GM21529 (cell line): ENCODE data around the gene SCAF4.

Experiments used
- ATAC-seq: cut with Tn5 transposase; IDR thresholded peaks from one replicate; pipeline ENCODE4 v1.9.1; 2021; ENCODE audit not compliant: unreplicated experiment

The SCAF4 gene

DNA sequence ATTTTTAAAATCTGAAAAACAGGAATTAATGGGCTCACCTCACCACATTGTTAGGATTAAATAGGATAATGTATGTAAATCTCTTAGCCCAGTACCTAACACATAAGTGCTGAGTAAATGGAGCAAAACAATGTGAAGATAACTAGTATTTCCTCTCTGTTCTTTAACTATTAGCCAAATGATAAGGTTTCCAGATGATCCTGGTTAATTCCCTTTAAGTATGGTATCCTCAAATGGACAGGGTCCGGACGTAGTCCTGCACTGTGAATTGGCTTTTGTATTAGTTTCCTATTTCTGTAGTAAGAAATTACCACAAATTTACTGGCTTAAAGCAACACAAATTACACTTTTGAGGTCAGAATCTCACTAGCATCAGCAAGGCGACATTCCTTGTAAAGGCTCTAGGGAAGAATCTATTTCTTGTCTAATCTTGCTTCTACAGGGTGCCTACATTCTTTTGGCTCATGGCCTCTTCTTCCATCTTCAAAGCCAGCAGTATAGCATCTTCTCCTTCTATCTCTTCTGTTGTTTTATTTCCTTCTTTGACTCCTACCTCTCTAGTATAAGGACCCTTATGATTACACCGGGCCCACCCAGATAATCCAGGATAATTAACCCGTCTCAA lies 17.1 kb downstream of the SCAF4 start:
- ATAC-seq: no peak

DNA sequence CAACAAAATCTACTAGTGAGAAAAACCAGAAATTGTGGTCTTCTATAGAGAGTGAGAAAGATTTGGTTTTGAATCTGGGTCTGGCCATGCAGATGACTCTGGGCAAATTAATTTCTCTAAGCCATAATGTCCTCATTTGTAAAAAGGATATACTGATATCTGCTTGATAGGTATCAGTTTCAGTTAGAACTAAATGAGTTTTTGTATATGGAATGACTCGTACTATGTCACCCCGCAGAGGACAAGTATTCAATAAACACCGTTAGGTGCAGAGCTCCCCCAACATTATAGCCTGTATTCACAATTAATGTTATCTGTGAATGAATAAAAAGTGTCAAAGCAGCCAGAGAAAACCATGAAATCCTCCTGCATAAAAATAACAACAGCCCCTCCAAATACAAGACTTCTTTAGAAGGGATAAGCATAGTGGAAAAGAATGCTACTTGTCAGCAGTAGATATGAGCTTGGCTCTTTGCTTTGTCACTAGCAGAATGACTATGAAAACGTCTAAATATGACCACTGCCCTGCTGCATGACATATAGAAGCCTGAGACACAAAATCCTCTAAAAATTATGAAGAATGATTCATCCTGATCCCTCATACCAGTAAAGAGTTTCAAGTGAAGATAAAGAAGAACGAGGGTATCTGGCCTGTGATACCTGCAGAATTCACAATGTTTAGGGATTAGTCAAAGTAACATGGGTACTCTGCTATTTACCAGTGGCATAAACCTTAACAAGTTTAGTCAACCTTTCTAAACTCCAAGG lies 17.8 kb downstream of the SCAF4 start:
- ATAC-seq: peak; percentile 59

DNA sequence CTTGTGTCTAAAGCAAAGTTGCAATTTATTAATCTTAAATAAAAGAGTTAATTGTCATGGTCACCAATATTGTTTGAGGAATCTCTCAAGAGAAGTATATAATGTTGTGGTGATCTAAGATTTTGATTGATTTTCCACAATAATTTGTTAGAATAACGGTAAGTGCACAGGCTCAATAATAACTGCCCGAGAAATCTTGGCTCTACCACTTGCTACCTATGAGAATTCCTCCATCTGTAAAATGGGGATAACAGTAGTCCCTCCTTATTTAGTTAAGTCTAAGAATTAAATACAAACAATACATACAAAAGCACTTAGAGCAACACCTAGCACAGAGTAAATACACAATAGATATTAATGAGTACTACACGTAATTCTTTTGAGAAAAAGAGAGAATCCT lies 18.8 kb downstream of the SCAF4 start:
- no peak for ATAC-seq

DNA sequence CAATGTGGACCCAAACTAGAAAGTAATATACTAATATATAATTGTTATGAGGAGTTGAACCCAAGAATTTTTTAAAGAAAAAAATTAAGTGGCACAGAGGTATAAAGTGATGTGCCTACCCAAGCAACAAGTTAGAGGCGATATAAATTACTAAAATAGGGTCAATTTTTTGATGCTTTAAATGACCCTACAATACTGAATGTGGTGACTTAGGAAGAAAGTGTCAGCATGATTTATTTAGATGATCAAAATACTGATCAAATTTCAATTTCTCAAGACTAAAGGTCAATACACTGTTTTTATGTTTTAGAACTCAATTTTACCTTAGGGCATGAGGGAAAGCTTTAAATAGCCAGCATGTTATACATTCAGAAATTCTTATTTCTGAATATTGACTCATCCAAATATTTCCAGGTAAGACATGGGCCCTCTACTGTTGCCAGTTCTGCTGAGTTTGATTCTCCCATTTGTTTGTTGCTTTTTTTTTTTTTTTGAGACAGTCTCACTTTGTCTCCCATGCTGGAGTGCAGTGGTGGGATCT lies 20.1 kb downstream of the SCAF4 start:
- ATAC-seq: no peak

DNA sequence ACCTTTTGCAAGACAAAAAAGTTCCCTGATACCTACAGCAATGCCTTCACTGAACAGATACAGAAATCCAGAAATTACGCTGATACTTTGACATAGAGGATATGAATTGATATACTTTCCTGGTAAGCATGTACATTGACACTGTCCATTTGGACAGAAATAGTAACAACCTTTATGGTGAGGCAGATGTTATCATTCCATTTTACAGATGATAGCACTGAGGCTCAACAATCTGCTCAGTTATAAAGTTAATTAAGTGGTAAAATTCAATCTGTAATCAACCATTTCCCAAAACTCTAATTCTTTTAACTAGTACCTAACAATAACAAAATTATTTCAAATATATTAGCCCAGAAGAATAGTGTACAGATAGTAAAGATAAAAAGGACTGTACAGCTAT lies 20.6 kb downstream of the SCAF4 start:
- ATAC-seq: no peak

DNA sequence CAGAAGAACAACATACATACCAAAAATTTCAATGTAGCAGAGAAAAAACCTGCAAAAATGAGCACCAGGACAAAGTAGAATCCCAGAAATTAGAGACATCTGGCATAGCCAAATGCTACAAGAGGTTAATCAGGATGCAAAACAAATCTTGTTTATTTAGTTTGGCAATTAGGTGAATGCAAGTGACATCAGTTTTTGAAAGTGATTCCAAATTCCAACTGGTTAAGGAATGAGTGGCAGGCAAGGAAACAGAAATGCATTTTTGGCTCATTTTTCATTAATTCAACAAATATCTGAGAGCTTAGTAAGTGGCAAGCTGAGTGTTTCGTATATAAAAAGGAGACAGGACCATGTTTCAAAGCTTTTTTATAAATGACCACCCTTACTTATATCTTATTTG lies 21.3 kb downstream of the SCAF4 start:
- no peak for ATAC-seq

DNA sequence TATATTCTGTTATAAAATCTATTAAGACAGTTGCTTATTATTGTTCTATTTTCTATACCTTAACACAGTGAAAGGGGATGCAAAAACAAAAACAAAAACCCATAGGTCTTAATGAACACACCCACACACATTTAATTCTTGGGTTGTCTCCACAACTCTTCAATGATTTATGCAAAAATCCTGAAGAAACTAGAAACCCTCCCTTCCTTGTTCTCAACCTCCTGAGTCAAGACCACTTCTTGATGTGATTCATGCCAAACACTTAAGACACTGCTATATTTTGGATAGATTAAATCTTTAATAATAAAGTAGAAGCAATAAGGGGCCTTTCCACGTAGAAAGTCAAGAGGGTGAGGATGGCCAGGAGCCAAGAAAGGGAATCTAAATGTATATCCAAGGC lies 23.4 kb downstream of the SCAF4 start:
- no peak for ATAC-seq

DNA sequence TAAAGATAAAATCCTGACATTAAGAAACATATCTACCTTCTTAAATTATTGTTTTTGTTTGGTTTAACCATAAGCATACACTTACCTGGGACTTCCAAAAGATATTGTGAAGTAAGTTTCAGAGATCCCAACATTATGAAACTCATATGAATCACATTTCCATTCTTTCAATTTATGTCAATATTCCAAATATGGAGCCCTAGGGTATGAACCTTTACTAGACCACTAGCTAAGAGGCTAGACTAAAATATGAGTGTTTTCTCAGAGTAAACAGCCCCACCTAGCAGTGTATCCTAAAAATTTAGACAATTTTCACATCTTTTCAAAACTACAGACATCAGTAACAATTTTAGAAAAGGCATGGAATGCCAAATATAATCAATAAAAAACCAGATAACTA lies 24.4 kb downstream of the SCAF4 start:
- no peak for ATAC-seq

DNA sequence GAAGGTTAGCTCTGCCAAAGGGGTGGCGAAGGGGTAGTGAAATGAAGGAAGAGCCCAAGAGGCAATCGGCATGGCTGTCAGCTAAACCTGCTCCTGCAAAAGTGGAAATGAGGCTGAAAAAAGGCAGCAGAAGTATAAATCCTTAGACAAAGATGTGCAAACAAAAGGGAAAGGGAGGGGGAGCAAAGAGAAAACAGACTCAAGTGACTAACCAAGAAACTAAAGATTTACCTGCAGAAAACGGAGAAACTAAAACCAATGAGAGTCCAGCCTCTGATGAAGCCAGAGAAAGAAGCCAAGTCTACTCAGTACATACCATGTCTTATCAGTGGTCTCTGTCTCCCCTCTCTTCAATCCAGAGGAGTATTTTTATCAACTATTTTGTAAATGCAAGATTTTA lies 25.4 kb downstream of the SCAF4 start:
- no peak for ATAC-seq

DNA sequence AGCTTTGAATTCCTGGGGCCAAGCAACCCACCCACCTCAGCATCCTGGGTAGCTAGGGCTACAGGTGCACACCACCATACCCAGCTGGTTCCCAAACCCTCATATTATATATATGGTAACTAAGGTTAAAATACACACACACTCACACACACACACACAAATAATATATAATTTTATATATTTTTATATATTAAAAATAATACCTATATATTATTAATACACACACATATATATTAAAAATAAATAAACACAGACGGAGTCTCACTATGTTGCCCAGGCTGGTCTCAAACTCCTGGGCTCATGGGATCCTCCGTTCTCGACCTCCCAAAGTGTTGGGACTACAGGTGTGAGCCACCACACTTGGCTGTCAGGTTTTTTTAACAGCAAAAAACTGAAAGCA lies 31.9 kb downstream of the SCAF4 start:
- no peak for ATAC-seq

DNA sequence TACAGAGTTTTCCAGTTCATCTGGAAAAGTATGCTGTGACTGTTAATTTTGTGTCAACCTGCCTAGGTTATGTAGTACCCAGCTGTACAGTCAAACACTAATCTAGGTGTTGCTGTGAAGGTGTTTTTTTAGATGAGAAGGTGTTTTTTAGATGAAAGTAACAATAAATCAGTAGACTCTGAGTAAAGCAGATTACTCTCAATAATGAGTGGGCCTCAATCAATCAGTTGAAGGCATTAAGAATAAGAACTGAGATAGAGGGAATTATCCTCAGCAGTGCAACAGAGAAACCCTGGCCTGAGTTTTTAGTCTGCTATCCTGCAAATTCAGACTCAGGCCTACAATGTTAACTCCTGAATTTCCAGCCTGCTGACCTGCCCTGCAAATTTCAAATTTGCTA lies 33.5 kb downstream of the SCAF4 start:
- ATAC-seq: no peak

DNA sequence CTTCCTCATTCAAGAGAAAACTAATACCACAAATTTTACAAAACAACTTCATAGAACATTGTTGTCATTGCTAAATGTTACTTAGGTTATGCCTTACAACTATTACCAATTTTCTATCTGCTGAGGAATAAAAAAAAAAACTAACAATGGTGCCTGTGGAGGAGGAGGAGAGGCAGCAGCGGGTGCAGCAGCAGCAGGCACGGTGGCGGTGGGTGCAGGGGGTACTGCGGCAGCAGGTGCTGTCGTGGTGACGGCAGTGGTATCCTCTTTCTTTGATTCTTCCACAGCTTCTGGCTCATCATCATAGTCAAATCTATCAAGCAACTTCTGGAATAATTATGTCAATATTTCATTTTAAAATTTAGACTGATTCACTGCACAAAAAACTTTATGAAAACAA lies 35.5 kb downstream of the SCAF4 start:
- ATAC-seq: no peak

DNA sequence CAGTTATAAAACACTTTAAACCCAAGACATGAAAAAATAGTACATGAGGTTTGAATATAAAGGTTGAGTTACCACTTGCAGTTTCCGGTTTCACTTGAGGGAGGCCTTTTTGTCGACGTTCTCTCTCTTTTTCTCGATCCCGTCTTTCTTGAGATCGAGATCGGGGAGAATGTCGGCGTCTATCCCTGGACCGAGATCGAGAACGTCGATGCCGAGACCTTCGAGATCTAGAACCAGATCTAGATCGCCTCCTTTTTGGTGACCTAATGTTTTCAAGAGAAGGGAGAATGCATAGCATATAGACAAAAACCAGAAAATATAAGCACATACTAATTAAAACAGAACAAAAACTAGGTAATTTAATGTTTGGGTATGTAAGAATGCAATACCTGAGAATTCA lies 38.7 kb downstream of the SCAF4 start:
- ATAC-seq: no peak

DNA sequence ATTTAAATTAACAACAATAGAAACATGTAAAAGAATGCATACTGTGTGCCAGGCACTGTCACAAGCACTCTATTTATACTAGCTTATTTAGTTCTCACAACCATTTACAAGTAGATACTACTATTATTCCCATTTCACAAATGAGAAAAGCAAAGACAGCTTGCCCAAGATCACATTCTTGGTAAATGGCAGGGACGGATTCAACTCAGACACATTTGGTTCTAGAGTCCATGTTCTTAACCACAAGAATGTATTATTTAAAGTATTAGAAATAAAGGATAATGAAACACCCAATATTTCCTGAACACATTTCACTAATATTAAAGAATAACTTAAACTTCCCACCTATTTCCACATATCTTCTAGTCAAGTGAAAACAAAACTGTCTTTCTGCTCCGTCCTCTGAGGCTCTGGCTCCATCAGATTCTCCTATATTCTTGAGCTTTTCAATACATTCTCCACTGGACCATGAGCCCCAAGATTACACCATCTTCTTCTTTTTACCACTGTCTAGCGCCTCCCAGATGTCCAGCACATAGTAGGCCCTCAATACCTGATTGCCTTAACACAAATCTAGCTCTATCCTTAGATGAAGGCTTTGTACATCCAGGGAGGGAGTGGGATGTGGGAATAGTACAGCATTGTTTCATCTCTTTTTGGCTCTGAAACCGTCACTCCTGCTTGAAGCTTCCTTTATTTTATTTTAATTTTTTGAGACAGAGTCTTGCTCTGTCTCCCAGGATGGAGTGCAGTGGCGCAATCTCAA lies 43.1 kb downstream of the SCAF4 start:
- no peak for ATAC-seq

DNA sequence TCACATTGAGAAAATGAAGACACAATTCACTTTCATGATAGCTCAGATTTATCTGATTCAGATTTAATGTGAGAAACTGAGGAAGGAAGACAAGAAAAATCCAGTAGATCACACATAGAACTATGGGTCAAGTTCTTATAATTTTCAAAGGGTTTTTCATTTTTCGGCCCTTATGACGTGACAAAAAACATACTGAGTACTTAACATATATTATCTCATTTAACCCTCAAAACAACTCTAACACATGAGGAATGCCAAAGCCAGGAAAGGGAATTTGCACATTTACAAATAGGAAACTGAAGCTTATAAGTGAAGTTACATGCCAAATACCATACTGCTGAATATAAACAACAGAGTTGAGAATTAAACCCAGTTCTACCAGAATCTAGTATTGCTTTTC lies 44.8 kb downstream of the SCAF4 start:
- ATAC-seq: no peak

DNA sequence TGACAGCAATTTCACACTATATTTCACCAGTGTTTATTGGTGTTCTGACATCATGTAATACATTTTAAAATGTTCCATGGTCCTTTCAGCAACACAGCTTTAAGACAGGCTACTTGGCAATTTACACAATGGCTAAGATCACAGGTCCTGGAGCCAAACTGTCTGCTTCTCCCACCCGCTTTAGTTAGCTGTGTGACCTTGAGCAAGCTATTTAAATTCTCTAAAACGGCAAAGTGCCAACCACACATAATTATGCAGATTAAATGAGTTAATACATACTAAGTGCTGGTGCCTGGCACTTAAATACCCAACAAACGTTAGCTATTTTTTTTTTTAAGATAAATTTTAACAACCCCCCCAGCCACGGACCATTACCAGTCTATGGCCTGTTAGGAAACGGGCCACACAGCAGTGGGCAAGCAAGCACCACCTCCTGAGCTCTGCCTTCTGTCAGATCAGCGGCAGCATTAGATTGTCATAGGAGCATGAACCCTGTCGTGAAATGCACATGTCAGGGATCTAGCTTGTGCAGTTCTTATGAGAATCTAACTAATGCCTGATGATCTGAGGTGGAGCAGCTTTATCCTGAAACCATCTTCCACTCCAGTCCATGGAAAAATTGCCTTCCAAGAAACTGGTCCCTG lies 45.5 kb downstream of the SCAF4 start:
- ATAC-seq: no peak

DNA sequence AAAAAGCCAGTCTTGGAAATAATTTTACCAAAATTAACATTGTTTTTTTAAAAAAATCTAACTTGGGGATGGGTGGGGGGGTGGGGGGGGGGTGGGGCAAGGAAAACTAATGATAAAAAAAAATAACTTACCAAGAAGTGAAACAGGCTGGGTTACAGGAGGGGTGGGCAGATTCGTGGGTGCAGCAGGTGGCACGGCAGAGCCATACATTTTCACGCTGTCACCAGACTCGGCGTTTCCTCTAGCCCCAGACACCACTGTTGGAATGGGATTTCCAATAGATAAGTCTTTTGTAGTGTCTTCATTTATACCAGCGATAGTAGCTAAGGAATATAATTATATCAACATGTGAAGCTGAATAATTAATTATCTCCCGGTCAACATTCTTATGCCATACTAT lies 47.0 kb downstream of the SCAF4 start:
- no peak for ATAC-seq

DNA sequence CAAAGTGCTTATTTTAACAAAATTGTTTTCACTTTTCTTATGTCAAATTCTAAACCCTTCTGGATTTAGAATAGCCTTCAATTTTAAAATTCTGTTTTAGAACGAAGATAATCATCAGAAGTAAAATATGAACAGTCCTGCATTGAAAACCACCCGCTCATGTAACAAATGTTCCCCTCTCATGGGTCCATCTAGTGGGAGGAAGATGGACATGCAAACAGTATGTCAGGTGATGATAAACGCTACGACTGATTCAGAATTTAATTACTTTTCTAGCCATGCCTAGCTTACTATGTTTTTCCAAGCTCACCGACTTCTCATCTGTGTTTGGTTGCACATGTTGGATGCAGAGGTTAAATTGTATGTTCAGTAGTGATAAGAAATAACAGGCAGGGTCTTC lies 48.9 kb downstream of the SCAF4 start:
- ATAC-seq: no peak

DNA sequence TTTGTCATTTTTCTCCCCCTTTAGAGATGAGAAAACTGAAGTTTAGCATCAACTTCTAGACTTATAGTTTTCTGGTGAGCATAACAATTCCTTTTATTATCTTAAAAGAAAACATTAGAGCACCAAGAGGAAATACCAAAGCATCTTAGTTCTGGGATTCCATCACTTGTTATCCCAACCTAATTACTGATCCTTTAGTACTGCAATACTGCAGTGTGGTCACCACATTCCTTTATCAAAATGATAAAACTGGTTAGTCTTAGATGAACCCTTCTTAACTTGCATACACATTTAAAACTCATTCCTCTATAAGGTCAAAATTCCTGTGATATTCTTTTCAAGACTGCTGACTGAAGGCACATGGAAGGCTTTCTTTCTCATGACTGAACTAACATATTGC lies 49.3 kb downstream of the SCAF4 start:
- ATAC-seq: no peak

DNA sequence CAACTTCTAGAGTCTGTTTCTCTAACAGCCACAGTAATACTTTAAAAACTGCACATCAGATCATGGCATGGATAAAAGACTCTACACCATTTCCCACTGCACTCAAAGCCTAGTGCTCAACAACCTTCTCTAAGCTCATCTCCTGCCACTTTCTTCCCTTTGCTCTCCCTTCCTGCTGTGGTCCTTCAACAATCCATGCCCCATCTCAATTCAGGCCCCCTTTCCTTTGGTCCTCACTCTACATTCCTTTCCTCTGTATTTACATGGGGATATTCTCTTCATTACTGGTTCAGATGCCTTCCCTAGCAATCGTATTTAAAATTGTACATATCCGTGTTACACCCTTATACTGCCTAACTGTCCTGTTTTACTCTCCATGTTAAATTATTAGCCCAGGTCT lies 53.4 kb downstream of the SCAF4 start:
- ATAC-seq: no peak

DNA sequence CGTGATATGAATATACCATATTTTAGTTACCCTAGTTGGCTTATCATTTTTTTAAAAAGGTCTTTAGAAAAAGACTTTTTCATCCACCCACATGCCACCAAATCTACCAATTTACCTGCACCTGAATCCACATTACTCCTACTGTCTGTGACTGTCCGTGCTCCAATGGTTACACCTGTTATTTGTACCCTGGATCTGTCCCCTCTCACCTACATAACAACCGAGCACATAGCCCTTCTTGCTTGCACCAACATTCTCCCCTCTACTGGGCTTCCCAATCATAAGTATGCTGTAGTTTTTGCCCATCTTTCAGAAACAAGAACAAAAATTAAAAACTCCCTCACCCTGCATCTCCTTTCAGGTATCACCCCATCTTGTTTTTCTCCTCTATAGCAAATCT lies 54.9 kb downstream of the SCAF4 start:
- no peak for ATAC-seq

DNA sequence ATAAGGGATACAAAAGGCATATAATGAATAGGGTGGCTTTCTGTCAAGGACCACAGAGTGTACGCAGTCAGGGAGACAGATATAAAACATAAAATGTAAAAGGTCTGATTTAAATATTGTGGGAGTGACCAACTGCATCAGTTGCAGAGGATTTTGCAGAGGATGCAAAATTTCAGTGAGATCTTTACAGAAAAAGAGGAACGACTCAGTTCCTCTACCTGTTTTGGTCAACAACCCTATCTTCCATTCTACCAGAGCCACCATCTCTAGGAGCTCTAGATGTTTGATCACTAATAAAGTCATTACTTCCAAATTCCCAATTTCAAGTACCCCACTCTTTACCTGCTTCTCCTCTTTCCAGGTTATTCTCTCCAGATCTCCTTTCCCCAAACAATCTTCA lies 56.0 kb downstream of the SCAF4 start:
- ATAC-seq: no peak
